Spinal cord (tissue), 10 donors: ENCODE data around the gene PPDPF. TPM values are rescaled to one million over a fixed set of nuclear protein-coding genes. Genes with fewer than 3 reads are reported as not detected.

Experiments
- DNase-seq, 6 donors: peaks; one replicate each; pipeline versions ENCODE4 v3.0.0 to v3.0.0-alpha.2; 2013 to 2015; ENCODE audit warnings: low spot score in 6 of 6, low read depth in 4 of 6
- H3K27ac ChIP-seq: one replicate; pipeline ENCODE4 v1.5.1; 2013; ENCODE audit warnings: low read depth, low read length, control low read depth
- H3K27me3 ChIP-seq: one replicate; pipeline ENCODE4 v1.6.1; 2013; ENCODE audit warnings: low read length; ENCODE audit not compliant: control insufficient read depth, insufficient read depth
- H3K36me3 ChIP-seq: one replicate; pipeline ENCODE4 v1.6.1; 2013; ENCODE audit warnings: low read length; ENCODE audit not compliant: control insufficient read depth, insufficient read depth
- H3K4me1 ChIP-seq: one replicate; pipeline ENCODE4 v1.6.1; 2013; ENCODE audit warnings: low read length; ENCODE audit not compliant: control insufficient read depth, insufficient read depth
- H3K4me3 ChIP-seq: one replicate; pipeline ENCODE4 v1.5.1; 2013; ENCODE audit warnings: low read depth, low read length, control low read depth
- H3K9me3 ChIP-seq: one replicate; pipeline ENCODE4 v1.6.1; 2013; ENCODE audit warnings: low read length; ENCODE audit not compliant: control insufficient read depth, insufficient read depth
- WGBS: methylation state at CpG from one replicate; pipeline ENCODE4 v1.1.5; 2013; ENCODE audit warnings: missing lambda C conversion rate; ENCODE audit not compliant: insufficient coverage; 5-methylcytosine and 5-hydroxymethylcytosine counted together
- polyA plus RNA-seq, 2 donors: library from polyadenylated mRNA; unstranded; fragments of 120-200 nt; gene quantifications; one replicate each; pipeline ENCODE4 v1.2.1, GENCODE V29; 2013; ENCODE audit not compliant: insufficient read length in 2 of 2
- total RNA-seq, 2 donors: library from RNA; depleted of rRNA in 1 of 2; stranded (reverse); fragments of 120-200 nt in 1 of 2; fragments of >200 nt in 1 of 2; gene quantifications; one replicate each; pipeline versions ENCODE4 v1.2.3 to v1.2.4, GENCODE V29; 2013 to 2014
- donor health status: healthy.

Gene PPDPF
- total and polyA plus RNA-seq, 4 donors, result 19.9 to 467 (median 266) TPM

- Histone ChIP-seq H3K4me1 (no peaks in the 10 kb centered on the region), H3K9me3 (no peaks in the 10 kb centered on the region), H3K4me3 (no peak overlapping the region), H3K36me3 (peaks cover 74% of the 10 kb centered on the region), H3K27ac (no peak overlapping the region), H3K27me3 (no peaks in the 10 kb centered on the region)
- 90% methylated on average over 33 of the region's 36 CpGs for WGBS
- DNase-seq, result no peak
Observed at GRCh38 chr20:63561624-63562396, 41.2 kb downstream of the PPDPF start.

GRCh38 chr20:63562461-63563224, 42.1 kb downstream of the PPDPF start:
- Histone ChIP-seq H3K27ac (no peak overlapping the region), H3K27me3 (no peaks in the 10 kb centered on the region), H3K4me3 (no peak overlapping the region), H3K4me1 (no peaks in the 10 kb centered on the region), H3K9me3 (no peaks in the 10 kb centered on the region), H3K36me3 (peaks cover 75% of the 10 kb centered on the region)
- no peak for DNase-seq
- WGBS, result 94% methylated on average over 54 of the region's 54 CpGs

- H3K4me1 ChIP-seq, result no peaks in the 10 kb centered on the region
- H3K27ac ChIP-seq, result no peak overlapping the region
- no peaks in the 10 kb centered on the region for H3K27me3 ChIP-seq
- H3K36me3 ChIP-seq, result peaks cover 80% of the 10 kb centered on the region
- no peaks in the 10 kb centered on the region for H3K9me3 ChIP-seq
- no peak overlapping the region for H3K4me3 ChIP-seq
- WGBS, result 90% methylated on average over 55 of the region's 55 CpGs
- no peak for DNase-seq
Observed at GRCh38 chr20:63563225-63563935, 42.8 kb downstream of the PPDPF start.

- no peak for DNase-seq
- no peaks in the 10 kb centered on the region for H3K9me3 ChIP-seq
- H3K4me1 ChIP-seq, result peaks cover 1% of the 10 kb centered on the region
- no peaks in the 10 kb centered on the region for H3K27me3 ChIP-seq
- WGBS, result 92% methylated on average over 62 of the region's 62 CpGs
- peaks cover 81% of the 10 kb centered on the region for H3K36me3 ChIP-seq
- H3K4me3 ChIP-seq, result no peak overlapping the region
- no peak overlapping the region for H3K27ac ChIP-seq
Observed at GRCh38 chr20:63564036-63564810, 43.7 kb downstream of the PPDPF start.

GRCh38 chr20:63565021-63565698, 44.6 kb downstream of the PPDPF start:
- peaks cover 75% of the 10 kb centered on the region for H3K36me3 ChIP-seq
- peaks cover 3% of the 10 kb centered on the region for H3K4me1 ChIP-seq
- H3K4me3 ChIP-seq, result no peak overlapping the region
- no peak for DNase-seq
- 96% methylated on average over 61 of the region's 61 CpGs for WGBS
- H3K27me3 ChIP-seq, result no peaks in the 10 kb centered on the region
- H3K9me3 ChIP-seq, result no peaks in the 10 kb centered on the region
- no peak overlapping the region for H3K27ac ChIP-seq

GRCh38 chr20:63565699-63566335, 45.3 kb downstream of the PPDPF start:
- peaks cover 68% of the 10 kb centered on the region for H3K36me3 ChIP-seq
- DNase-seq, result no peak
- H3K9me3 ChIP-seq, result no peaks in the 10 kb centered on the region
- no peak overlapping the region for H3K27ac ChIP-seq
- WGBS, result 92% methylated on average over 43 of the region's 43 CpGs
- no peak overlapping the region for H3K4me3 ChIP-seq
- peaks cover 3% of the 10 kb centered on the region for H3K4me1 ChIP-seq
- H3K27me3 ChIP-seq, result no peaks in the 10 kb centered on the region

GRCh38 chr20:63566395-63567135, 46.0 kb downstream of the PPDPF start:
- H3K27me3 ChIP-seq, result no peaks in the 10 kb centered on the region
- 89% methylated on average over 45 of the region's 46 CpGs for WGBS
- DNase-seq, result no peak
- no peaks in the 10 kb centered on the region for H3K9me3 ChIP-seq
- peaks cover 61% of the 10 kb centered on the region for H3K36me3 ChIP-seq
- no peak overlapping the region for H3K27ac ChIP-seq
- no peak overlapping the region for H3K4me3 ChIP-seq
- peaks cover 3% of the 10 kb centered on the region for H3K4me1 ChIP-seq

GRCh38 chr20:63567136-63567385, 46.5 kb downstream of the PPDPF start:
- Histone ChIP-seq H3K4me3 (no peak overlapping the region), H3K9me3 (no peaks in the 10 kb centered on the region), H3K4me1 (peaks cover 3% of the 10 kb centered on the region), H3K27me3 (no peaks in the 10 kb centered on the region), H3K27ac (no peak overlapping the region), H3K36me3 (peaks cover 61% of the 10 kb centered on the region)
- WGBS, result 96% methylated on average over 22 of the region's 22 CpGs
- DNase-seq, result no peak
